SKM-1 (cell line): ENCODE results near the gene CDK5R2.
"Not testable (repeated sequence)": the region's sequence is repeated elsewhere in the genome, so short reads cannot be mapped to it uniquely, and the experiment has no call there.

ENCODE experiments used
- DNase-seq: peaks from one replicate; lab custom pipeline; 2025; ENCODE audit not compliant: unreplicated experiment; lab: John Stamatoyannopoulos, UW

CDK5R2 gene

DNA sequence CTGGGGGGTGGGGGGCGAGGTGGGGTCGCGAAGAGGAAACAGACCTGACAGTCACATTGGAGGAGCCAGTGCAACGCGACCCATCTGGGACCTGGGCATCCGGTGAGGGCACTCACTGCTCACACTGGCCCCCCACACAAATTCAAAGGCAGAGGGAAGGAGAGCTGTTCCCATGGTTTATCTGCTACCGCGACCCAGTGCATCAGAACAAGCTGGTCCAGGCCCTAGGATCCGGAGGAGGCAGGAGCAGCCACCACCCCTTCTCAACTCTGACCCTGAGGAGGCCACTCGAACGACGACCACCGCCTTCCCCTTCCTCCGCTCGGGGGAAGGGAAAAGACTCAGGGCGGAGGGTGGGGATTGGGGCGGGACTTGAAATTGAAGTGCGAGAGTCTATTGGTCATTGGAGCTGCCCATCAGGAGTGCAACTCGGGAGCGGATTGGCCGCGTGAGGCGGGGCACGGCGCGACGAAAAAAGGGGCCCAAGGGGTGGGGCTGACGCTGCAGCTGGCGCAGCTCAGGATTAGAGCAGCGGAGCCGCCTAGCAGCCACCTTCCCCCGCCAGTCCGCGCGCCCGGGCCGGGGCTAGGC lies at the start of gene CDK5R2:
CDK5R2 (plus strand) TSS at position 526 of the 591 bp plus-strand sequence. CDS start 155 bp downstream, outside the sequence.
- no peak for DNase-seq

DNA sequence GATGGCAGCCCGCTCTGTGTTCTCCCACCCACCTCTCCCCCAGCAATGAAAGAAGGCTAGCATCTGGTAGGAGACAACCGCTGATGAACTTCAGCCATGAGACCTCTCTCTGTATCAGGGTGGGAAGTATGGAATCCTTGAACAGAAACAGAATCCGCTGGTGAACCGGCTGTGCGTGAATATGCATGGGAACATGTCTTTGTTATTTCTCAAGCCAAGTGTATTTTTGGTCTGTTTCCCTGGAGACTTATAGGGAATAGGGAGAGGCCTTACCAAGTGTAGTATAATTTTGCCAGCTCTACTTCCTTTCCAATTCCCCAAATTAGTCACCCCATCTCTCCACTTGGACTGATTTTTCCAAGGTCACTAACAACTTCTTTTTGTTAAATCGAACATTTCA lies 48.7 kb upstream of the CDK5R2 start:
- no peak for DNase-seq

DNA sequence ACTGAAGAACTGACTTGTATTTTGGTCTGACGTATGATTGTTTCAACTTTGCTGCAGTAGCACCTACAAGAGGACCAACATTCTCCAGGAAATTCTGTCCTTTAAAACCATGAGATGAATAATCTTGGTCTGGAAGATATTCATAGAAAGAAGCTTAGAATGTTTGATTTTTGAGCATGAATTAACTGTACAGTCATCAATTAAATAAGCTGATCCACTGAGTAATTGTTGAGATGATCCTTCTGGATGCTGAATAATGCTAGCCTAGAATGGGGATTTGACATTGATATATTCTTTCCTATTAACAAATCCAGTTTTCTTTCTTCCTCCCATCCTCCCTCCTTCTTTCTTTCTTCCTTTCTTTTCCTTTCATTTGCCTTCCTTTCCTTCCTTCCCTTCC lies 39.0 kb upstream of the CDK5R2 start:
- no peak for DNase-seq

DNA sequence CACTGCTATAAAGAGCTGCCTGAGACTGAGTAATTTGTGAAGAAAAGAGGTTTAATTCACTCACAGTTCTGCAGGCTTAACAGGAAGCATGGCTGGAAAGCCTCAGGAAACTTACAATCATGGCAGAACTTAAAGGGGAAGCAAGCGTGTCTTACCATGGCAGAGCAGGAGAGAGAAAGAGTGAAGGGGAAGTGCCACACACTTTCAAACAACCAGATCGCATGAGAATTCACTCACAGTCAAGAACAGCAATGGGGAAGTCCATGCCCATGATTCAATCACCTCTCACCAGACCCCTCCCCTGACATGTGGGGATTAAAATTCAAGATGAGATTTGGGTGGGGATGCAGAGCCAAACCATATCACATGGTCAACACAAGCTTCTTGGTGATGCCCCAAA lies 34.7 kb upstream of the CDK5R2 start:
- no peak for DNase-seq

DNA sequence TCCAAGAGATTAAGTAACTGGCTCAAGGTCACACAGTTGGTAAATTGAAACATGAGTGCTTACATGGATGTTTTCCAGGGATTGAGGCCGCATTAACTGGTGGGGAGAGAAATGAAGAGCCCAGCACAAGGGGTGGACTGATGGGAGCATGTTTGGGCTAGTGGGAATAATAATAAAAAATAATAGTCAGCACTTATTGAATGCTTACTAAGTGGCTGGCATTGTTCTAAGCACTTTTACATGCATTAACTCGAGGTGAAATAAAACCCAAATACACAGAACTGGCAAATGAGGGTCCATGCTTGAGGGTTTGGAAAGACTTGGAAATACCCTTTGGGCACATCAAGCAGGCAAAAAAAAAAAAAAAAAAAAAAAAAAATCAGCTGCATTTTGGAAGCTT lies 34.0 kb upstream of the CDK5R2 start:
- no peak for DNase-seq

DNA sequence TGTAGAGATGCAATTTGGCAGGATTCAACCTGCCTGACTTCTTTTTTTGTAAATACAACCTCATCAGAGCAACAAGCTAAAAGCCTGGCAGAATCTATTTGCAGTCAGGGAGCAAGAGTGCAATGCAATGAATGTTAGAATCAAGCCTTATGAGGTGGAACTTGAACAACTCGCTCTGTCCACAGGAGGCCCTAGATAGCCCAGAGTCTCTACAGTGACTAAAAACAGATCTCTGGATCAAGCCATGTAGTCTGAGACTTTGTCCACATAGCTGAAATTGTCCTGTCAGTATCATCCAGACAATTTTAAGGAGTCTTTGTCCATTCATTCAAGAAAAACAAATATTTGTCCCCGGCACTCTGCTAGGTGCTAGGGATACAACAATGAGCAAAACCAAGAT lies 32.0 kb upstream of the CDK5R2 start:
- no peak for DNase-seq

DNA sequence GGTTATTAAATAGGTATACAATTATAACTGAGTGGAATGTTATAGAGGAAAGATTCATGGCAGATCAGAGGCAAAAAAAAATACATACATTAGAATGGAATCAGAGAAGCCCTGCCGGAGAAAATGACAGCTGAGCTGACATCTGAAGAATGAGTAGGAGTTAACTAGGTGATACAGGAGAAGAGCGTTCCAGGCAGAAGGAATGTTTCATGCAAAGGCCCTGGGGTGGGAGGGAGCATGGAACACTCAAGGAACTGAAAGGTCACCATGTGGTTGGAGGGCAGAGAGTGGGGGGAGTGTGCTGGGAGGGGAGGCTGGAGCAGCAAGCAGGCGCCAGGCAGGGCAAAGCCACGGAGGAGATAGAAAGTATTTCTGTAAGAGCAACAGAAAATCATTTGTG lies 31.6 kb upstream of the CDK5R2 start:
- DNase-seq: no peak

DNA sequence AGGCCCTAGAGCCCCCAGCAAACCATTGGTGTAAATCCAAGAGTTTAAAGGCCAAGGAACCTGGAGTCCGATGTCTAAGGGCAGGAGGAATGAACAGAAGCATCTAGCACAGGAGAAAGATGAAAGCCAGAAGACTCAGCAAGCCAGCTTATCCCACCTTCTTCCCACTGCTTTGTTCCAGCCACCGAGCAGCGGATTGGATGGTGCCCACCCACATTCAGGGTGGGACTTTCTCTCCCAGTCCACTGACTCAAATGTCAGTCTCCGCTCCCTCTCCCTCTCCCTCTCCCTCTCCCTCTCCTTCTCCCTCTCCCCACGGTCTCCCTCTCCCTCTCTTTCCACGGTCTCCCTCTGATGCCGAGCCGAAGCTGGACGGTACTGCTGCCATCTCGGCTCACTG lies 29.0 kb upstream of the CDK5R2 start:
- DNase-seq: not testable (repeated sequence)

DNA sequence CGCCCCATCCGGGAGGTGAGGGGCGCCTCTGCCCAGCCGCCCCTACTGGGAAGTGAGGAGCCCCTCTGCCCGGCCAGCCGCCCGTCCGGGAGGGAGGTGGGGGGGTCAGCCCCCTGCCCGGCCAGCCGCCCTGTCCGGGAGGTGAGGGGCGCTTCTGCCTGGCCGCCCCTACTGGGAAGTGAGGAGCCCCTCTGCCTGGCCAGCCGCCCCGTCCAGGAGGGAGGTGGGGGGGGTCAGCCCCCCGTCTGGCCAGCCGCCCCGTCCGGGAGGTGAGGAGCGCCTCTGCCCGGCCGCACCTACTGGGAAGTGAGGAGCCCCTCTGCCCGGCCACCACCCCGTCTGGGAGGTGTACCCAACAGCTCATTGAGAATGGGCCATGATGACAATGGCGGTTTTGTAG lies 27.7 kb upstream of the CDK5R2 start:
- not testable (repeated sequence) for DNase-seq

DNA sequence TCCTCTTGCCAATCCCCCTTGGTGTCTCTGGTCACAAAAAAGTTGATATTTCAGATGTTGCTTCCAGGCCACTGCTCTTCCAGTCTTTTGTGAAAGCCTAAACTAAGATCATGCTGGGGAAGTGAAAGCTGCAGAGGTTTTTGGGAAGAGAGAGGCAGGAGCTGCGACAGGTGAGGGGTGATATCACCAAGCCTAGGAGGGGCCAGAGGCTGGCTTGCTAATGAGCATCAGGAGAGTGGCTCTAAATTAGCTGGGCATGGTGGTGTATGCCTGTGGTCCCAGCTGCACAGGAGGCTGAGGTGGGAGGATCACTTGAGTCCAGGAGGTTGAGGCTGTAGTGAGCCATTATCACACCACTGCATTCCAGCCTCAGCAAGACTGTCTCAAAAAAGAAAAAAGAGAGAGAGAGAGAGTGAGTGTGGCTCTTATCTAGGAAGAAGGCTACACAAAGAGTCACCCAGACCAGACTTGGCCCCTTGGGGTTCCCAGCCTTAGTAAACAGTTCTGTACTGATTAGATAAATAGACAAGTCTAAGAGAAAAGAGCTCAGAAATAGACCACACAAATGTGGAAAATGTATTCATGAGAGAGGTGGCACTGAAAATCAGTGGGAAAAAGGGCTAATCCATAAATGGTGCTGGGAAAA lies 14.6 kb upstream of the CDK5R2 start:
- DNase-seq: no peak

DNA sequence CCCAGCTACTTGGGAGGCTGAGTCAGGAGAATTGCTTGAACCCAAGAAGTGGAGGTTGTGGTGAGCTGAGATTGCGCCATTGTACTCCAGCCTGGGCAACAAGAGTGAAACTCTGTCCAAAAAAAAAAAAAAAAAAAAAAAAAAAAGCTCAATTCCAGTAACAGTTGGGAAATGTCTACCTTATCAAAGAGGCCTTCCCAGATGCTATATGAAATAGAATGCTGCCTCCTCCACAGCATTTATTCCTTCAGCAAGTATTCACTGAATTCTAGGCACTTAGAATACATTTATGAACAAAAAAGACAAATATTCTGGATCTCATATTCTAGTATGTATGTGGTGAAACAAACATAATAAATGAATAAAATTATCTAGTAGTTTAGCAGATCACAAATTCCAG lies 12.8 kb upstream of the CDK5R2 start:
- DNase-seq: no peak

DNA sequence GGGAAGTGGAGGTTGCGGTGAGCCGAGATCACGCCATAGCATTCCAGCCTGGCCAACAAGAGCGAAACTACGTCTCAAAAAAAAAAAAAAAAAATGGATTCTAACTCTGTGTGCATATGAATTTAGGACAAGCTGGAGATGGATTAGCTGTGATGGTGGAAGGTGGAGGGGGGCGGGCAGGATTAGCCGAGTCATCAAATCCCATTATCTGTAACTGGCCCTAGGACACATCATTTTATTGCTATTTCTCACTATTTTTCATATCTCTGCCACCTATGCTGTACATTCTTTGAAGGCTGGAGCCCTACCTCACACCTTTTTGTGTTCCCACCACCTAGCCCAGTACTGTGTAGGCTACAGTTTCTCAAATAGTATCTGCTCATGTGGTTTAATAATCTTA lies 7.3 kb upstream of the CDK5R2 start:
- no peak for DNase-seq

DNA sequence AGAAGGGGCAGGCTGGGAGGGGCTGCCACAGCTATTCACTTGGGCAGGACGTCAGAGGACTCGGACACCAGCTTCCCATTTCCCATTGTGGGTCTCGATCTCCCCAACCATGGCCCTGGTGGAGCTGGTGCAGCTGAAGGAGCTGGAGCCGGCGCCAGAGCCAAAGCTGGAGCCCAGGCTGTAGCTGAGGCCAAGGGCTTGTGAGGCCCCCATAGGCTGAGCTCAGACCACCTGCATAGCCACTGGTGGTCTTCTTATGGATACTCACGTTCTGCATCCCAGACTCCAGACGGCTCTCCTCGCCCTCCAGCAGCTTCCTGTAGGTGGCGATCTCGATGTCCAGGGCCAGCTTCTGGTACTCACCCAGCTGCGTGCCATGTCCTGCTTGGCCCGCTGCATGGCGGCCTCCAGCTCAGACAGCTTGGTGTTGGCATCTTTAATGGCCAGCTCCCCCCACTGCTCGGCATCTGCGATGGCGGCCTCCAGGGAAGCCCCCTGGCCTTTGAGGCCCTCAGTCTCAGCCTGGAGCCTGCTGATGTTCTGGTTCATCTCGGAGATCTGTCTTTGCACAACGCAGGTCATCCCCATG lies 6.0 kb upstream of the CDK5R2 start:
- DNase-seq: no peak

DNA sequence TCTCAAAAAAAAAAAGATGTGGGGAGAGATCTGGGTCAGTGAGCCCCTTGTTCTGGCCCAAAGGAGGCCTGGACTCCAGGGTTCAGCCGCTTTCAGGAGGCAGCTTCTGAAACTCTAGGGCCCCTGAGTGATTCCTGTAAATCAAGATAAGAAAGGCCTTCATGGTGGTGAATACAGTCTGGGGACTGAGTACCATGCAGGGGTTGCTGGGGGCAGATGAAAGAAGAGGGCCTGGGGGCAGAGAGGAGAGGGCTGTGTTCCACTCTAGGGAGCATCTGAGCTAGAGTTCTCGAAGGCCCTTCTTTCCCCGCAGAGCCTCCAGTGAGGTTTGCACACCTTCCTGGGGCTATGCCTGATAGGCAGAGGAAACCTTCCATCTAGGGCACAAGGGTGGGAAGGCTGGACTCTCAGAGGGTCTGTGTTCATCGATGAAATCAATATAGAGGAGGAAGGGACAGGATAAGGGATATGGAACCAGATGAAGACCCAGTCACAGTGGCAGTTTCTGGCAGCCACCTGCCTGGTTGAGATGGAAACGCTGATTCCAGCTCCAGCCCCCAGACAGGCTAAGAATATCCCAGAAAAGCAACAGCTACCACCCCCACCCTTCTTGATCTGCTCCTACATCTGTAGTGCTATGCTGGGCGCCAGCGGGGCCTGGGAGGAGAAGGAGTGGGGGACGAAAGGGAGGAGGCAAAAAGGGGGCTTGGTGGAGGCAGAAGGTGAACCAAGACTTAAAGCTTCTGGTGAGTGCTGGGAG lies 4.7 kb upstream of the CDK5R2 start:
- no peak for DNase-seq

DNA sequence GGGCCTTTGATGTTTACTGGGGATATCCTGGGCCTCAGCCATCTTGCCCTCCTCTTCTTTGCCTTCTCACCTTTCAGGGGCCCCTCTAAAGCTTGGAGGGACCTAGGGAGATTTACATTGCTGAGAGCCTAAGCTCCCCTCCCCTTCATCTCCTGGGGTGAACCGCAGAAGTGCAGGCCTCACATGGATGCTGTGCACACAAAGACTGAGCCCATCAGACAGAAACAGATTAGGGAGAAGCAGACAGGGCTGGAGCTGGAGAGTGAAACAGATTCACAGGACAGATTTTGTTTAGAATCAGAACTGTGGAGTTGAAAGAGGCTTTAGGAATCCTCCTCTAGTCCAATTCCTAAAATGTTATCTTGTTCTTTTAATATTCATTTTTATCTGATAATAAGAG lies 3.4 kb upstream of the CDK5R2 start:
- DNase-seq: no peak

DNA sequence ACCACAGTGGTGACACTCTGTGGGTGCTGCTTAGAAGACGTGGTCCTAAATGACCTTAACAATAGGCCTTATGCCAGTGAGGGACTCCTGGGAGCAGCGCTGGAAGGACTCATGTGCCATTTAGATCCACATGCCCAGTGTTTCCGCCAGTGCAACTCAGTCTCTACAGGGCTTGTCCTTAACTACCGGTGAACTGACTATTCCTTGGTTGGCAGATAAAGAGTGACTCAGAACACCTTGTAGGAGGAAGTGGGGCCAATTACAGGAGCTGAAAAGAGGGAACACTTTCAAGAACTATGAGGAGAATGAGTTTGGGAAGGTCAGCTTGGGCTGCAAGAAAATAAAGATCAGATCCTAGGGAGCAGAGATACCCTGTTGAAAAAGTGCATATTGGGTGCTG lies 1.8 kb upstream of the CDK5R2 start:
- no peak for DNase-seq

DNA sequence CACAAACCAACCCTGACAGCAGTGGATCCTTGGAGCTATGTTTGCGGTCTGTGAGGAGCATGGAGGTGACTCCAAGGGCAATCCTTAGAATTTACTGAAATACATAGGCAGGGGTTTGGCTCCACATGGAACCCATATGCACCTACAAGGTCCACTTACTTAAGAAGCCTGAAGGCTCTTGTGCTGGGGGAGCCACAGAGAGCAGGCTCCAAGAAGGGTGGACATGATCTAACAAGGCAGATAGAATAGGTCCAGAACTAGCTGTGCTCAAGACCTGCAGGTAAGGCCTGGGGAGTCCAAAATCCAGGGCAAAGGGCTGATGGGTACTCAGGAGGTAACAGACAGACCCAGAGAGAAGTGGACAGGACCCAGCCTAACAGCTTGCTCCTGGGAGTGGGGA lies 1.2 kb upstream of the CDK5R2 start:
- DNase-seq: no peak

DNA sequence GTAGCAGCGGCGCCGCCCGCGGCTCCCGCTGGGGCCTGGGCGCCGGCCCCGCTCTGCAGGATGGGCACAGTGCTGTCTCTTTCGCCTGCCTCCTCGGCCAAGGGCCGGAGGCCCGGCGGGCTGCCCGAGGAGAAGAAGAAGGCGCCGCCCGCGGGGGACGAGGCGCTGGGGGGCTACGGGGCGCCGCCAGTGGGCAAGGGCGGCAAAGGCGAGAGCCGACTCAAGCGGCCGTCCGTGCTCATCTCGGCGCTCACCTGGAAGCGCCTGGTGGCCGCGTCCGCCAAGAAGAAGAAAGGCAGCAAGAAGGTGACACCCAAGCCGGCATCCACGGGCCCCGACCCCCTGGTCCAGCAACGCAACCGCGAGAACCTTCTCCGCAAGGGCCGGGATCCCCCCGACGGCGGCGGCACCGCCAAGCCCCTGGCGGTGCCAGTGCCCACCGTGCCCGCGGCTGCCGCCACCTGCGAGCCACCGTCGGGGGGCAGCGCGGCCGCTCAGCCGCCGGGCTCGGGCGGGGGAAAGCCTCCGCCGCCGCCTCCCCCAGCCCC lies 369 bp downstream of the CDK5R2 start:
- no peak for DNase-seq

DNA sequence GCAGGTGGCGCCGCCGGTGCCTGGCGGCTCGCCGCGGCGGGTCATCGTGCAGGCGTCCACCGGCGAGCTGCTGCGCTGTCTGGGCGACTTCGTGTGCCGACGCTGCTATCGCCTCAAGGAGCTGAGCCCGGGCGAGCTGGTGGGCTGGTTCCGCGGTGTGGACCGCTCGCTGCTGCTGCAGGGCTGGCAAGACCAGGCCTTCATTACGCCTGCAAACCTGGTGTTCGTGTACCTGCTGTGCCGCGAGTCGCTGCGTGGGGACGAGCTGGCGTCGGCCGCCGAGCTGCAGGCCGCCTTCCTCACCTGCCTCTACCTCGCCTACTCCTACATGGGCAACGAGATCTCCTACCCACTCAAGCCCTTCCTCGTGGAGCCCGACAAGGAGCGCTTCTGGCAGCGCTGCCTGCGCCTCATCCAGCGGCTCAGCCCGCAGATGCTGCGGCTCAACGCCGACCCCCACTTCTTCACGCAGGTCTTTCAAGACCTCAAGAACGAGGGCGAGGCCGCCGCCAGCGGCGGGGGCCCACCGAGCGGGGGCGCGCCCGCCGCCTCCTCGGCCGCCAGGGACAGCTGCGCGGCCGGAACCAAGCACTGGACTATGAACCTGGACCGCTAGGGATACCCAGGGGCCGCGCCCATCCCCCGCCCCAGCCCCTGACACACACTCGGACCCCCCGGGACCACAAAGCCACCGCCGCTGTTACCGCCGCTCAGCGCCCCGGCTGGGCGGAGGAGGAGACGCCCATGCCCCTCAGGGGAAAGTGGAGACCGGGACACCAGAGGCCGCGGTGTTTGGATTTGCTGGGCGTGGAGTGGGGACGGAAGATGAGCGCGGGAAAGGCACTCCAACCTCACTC lies 1.1 kb downstream of the CDK5R2 start:
- DNase-seq: no peak

DNA sequence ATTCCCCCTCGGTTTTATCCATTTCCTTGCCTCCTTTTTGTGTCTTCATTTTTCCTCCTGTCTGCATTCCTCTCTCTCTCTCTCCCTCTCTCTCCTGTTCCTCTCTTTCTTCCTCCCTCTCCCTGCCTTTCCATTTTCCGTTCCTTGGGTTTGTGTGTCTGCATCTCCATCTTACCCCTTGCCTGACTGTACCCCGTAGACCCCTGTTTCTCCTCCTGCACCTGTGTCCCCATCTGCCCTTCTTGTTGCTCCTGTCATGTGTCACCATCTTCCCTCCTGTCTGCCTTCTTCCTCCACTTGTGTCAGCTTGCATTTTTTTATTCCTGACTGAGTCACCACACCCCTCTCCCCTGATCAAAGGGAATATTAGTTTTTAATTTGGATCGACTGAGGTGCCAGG lies 1.8 kb downstream of the CDK5R2 start:
- no peak for DNase-seq
